RWPE2 (cell line): ENCODE measurements around the gene MRGPRX1.

Experiments used
- ATAC-seq: fragments of 200-7000 bp; cut with Tn5 transposase; 3 replicates; pipeline ENCODE4 v1.9.1; 2021; ENCODE audit warnings: low read depth
- DNase-seq: peaks from one replicate; pipeline ENCODE4 v3.0.0-alpha.2; 2020; ENCODE audit warnings: low spot score
- H3K27ac ChIP-seq: fragments of 450-650 bp; 2 replicates; pipeline ENCODE4 v1.5.1; 2017; ENCODE audit warnings: mild to moderate bottlenecking; ENCODE audit not compliant: poor library complexity, severe bottlenecking
- H3K27me3 ChIP-seq: fragments of 250-450 bp; sonication (Bioruptor Pico); 2 replicates; pipeline ENCODE4 v1.5.1; 2021; ENCODE audit warnings: mild to moderate bottlenecking, moderate library complexity; ENCODE audit not compliant: insufficient read depth, poor library complexity, severe bottlenecking
- H3K36me3 ChIP-seq: fragments of 250-450 bp; sonication (Bioruptor Pico); 2 replicates; pipeline ENCODE4 v1.5.1; 2020; ENCODE audit warnings: low read depth, mild to moderate bottlenecking, moderate library complexity
- H3K4me1 ChIP-seq: fragments of 250-450 bp; sonication (Bioruptor Pico); 2 replicates; pipeline ENCODE4 v1.5.1; 2021; ENCODE audit warnings: mild to moderate bottlenecking, moderate library complexity; ENCODE audit not compliant: insufficient read depth, poor library complexity, severe bottlenecking
- H3K4me3 ChIP-seq: fragments of 250-450 bp; sonication (Bioruptor Pico); 2 replicates; pipeline ENCODE4 v1.5.1; 2021; ENCODE audit warnings: mild to moderate bottlenecking, moderate library complexity; ENCODE audit not compliant: severe bottlenecking
- H3K9me3 ChIP-seq: fragments of 250-450 bp; sonication (Bioruptor Pico); 2 replicates; pipeline ENCODE4 v1.5.1; 2021; ENCODE audit warnings: mild to moderate bottlenecking, moderate library complexity; ENCODE audit not compliant: severe bottlenecking
- CTCF ChIP-seq: fragments of 450-650 bp; IDR thresholded peaks from one replicate; pipeline ENCODE4 v1.5.1; 2017; ENCODE audit warnings: mild to moderate bottlenecking, moderate library complexity; ENCODE audit not compliant: poor library complexity, severe bottlenecking

The MRGPRX1 gene

GRCh38 chr11:18890615-18891014, 48.6 kb downstream of the MRGPRX1 start:
- Histone ChIP-seq H3K27me3 (peaks cover 20% of the 10 kb centered on the region), H3K4me3 (no peak overlapping the region), H3K27ac (no peak overlapping the region), H3K9me3 (no peaks in the 10 kb centered on the region), H3K4me1 (no peaks in the 10 kb centered on the region), H3K36me3 (no peaks in the 10 kb centered on the region)
- TF ChIP-seq CTCF: no peak
- DNase-seq (no peak), ATAC-seq (no peak)
